RWPE2 (cell line): ENCODE results near the gene BRIP1.
"Not testable (repeated sequence)": the region's sequence is repeated elsewhere in the genome, so short reads cannot be mapped to it uniquely, and the experiment has no call there.

Experiments used
- ATAC-seq: fragments of 200-7000 bp; cut with Tn5 transposase; 3 replicates; pipeline ENCODE4 v1.9.1; 2021; ENCODE audit warnings: low read depth
- DNase-seq: peaks from one replicate; pipeline ENCODE4 v3.0.0-alpha.2; 2020; ENCODE audit warnings: low spot score
- H3K27ac ChIP-seq: fragments of 450-650 bp; 2 replicates; pipeline ENCODE4 v1.5.1; 2017; ENCODE audit warnings: mild to moderate bottlenecking; ENCODE audit not compliant: poor library complexity, severe bottlenecking
- H3K27me3 ChIP-seq: fragments of 250-450 bp; sonication (Bioruptor Pico); 2 replicates; pipeline ENCODE4 v1.5.1; 2021; ENCODE audit warnings: mild to moderate bottlenecking, moderate library complexity; ENCODE audit not compliant: insufficient read depth, poor library complexity, severe bottlenecking
- H3K36me3 ChIP-seq: fragments of 250-450 bp; sonication (Bioruptor Pico); 2 replicates; pipeline ENCODE4 v1.5.1; 2020; ENCODE audit warnings: low read depth, mild to moderate bottlenecking, moderate library complexity
- H3K4me1 ChIP-seq: fragments of 250-450 bp; sonication (Bioruptor Pico); 2 replicates; pipeline ENCODE4 v1.5.1; 2021; ENCODE audit warnings: mild to moderate bottlenecking, moderate library complexity; ENCODE audit not compliant: insufficient read depth, poor library complexity, severe bottlenecking
- H3K4me3 ChIP-seq: fragments of 250-450 bp; sonication (Bioruptor Pico); 2 replicates; pipeline ENCODE4 v1.5.1; 2021; ENCODE audit warnings: mild to moderate bottlenecking, moderate library complexity; ENCODE audit not compliant: severe bottlenecking
- H3K9me3 ChIP-seq: fragments of 250-450 bp; sonication (Bioruptor Pico); 2 replicates; pipeline ENCODE4 v1.5.1; 2021; ENCODE audit warnings: mild to moderate bottlenecking, moderate library complexity; ENCODE audit not compliant: severe bottlenecking
- TF ChIP-seq, protein P1 (sequence below): fragments of 450-650 bp; IDR thresholded peaks from one replicate; pipeline ENCODE4 v1.5.1; 2017; ENCODE audit warnings: mild to moderate bottlenecking, moderate library complexity; ENCODE audit not compliant: poor library complexity, severe bottlenecking

Gene BRIP1

DNA sequence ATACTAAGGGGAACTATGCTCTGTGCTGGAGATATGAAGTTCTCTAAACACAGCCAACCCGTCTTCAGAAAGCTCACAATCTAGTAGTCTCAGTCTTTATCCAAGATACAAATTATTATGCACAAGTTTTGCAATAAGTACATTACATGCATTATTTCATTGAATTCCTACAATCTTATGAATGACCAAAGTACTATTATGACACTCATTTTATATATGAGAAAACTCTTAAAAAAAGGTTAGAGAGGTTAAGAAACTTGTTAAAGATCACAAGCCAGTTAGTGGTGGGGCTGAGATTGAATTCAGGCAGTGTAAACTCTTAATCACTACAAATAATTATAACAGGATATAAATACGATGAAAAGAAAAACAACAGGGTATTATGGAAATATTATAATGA, 4.7 kb upstream of the BRIP1 start:
- DNase-seq, result no peak
- no peak overlapping the region for H3K4me3 ChIP-seq
- peaks cover 4% of the 10 kb centered on the region for H3K4me1 ChIP-seq
- TF ChIP-seq, protein P1, sequence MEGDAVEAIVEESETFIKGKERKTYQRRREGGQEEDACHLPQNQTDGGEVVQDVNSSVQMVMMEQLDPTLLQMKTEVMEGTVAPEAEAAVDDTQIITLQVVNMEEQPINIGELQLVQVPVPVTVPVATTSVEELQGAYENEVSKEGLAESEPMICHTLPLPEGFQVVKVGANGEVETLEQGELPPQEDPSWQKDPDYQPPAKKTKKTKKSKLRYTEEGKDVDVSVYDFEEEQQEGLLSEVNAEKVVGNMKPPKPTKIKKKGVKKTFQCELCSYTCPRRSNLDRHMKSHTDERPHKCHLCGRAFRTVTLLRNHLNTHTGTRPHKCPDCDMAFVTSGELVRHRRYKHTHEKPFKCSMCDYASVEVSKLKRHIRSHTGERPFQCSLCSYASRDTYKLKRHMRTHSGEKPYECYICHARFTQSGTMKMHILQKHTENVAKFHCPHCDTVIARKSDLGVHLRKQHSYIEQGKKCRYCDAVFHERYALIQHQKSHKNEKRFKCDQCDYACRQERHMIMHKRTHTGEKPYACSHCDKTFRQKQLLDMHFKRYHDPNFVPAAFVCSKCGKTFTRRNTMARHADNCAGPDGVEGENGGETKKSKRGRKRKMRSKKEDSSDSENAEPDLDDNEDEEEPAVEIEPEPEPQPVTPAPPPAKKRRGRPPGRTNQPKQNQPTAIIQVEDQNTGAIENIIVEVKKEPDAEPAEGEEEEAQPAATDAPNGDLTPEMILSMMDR, result no peak
- no peak overlapping the region for H3K27ac ChIP-seq
- peaks cover 62% of the 10 kb centered on the region for H3K36me3 ChIP-seq
- no peak for ATAC-seq
- H3K9me3 ChIP-seq, result no peaks in the 10 kb centered on the region
- no peaks in the 10 kb centered on the region for H3K27me3 ChIP-seq

DNA sequence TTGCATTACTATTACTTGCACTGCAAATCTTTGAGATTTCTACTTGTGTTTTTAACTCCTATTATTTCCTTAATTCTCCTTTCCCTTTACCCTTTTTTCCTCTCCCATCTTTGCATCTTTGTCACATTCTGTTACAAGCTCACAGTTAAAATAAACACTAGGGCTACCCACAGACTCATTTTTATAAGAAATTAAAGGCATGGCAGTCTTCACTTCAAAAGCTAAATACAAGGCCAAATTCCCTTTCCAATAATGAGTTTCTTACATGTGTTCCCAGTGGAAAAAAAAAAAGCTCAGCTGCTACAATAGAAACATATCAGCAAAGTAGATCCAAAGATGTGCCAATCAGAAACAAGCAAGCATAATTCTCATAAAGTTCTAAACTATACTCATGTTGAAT, 3.7 kb upstream of the BRIP1 start:
- peaks cover 5% of the 10 kb centered on the region for H3K4me1 ChIP-seq
- H3K36me3 ChIP-seq, result peaks cover 51% of the 10 kb centered on the region

DNA sequence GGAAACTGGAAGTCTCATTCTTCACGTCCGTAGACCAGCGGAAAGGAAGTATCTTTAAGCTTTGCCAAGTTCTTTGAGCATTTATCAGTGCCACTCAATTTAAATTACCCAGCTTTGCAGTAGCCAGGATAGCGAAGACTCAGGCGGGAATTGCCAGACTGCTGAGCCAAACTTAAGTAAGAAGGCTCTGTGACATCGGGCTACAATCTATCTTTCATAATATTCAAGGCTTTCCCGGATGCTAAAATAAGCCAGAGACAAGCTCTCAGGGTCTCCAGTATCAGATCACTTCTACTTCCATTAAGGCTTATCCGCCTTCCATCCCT, 436 bp upstream of the BRIP1 start:
- DNase-seq (no peak), ATAC-seq (0 out of 3 replicates have a peak, but pooled peaks have one; percentile 0)
- H3K9me3 ChIP-seq, result no peaks in the 10 kb centered on the region
- H3K27ac ChIP-seq, result peak overlapping the region; percentile 90
- peaks cover 25% of the 10 kb centered on the region for H3K4me1 ChIP-seq
- H3K4me3 ChIP-seq, result peak overlapping the region; percentile 82
- TF ChIP-seq, protein P1, result no peak
- peaks cover 52% of the 10 kb centered on the region for H3K36me3 ChIP-seq
- H3K27me3 ChIP-seq, result no peaks in the 10 kb centered on the region

More for the DNA sequence above, 3.7 kb upstream of the BRIP1 start:
- ATAC-seq, result no peak
- TF ChIP-seq, protein P1, result no peak
- H3K4me3 ChIP-seq, result no peak overlapping the region
- H3K27me3 ChIP-seq, result no peaks in the 10 kb centered on the region
- no peaks in the 10 kb centered on the region for H3K9me3 ChIP-seq
- no peak for DNase-seq
- H3K27ac ChIP-seq, result no peak overlapping the region

DNA sequence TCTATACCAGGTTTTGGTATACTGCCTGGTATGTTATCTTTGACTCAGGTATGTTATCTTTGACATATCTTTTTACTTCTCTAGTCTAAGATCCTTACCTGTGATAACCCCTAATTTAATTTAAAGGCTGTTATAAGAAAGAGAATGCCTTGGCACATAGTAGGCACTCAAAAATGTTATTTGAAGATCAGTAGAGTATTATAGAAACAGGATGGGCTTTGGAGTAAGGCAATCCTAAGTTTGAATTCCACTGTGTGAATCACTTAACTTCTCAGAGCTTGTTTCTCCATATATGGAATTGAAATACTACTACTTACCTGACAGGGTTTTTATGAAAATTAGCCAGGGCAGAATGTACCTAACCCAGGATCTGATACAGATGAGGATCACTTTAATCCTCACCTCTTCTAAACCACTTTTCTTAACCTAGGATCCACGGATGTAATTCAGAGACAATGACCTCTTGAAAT, 1.2 kb downstream of the BRIP1 start:
- peak overlapping the region; percentile 90 for H3K27ac ChIP-seq

DNA sequence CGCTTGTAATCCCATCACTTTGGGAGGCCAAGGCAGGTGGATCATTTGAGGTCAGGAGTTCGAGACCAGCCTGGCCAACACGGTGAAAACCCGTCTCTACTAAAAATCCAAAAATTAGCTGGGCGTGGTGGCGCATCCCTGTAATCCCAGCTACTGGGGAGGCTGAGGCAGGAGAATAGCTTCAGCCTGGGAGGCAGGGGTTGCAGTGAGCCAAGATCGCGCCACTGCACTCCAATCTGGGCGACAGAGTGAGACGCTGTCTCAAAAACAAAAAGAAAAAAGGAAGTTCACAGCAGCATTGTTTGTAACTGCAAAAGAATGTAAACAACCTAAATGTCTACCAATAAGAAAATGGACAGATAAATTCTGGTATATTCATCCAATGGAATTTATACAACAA, 2.9 kb downstream of the BRIP1 start:
- H3K27me3 ChIP-seq, H3K4me3 ChIP-seq, H3K9me3 ChIP-seq, ATAC-seq, H3K27ac ChIP-seq, DNase-seq: not testable (repeated sequence)
- Histone ChIP-seq H3K36me3 (peaks cover 66% of the 10 kb centered on the region), H3K4me1 (peaks cover 25% of the 10 kb centered on the region)

More for the DNA sequence above, 1.2 kb downstream of the BRIP1 start:
- peak; percentile 70 for ATAC-seq
- TF ChIP-seq, protein P1, result no peak
- Histone ChIP-seq H3K4me3 (peak overlapping the region; percentile 82), H3K27me3 (no peaks in the 10 kb centered on the region), H3K9me3 (no peaks in the 10 kb centered on the region), H3K36me3 (peaks cover 52% of the 10 kb centered on the region), H3K4me1 (peaks cover 25% of the 10 kb centered on the region)
- DNase-seq, result no peak
